ENCODE data around the gene LEF1. TPM values are rescaled to one million over a fixed set of nuclear protein-coding genes. Genes with fewer than 3 reads are reported as not detected.

The LEF1 gene
- total RNA-seq, 4 donors from 2014 or later = 0.42 to 3.6 (median 1.9) TPM

- WGBS = 94% methylated on average over 3 of the region's 3 CpGs
- Histone ChIP-seq H3K36me3 (no peaks in the 10 kb centered on the region), H3K9me3 (no peaks in the 10 kb centered on the region), H3K27me3 (no peaks in the 10 kb centered on the region), H3K4me3 (no peak overlapping the region), H3K4me1 (no peaks in the 10 kb centered on the region), H3K27ac (replicated peaks in 1 of 4) (no peak overlapping the region)
- intact Hi-C loops (cut with DNase I) = no loop called here
- no peak for DNase-seq (ENCODE audit: extremely low spot score)
- TF ChIP-seq EP300 (IDR thresholded peaks at IDR 0.05) = no peak
- TF ChIP-seq CTCF (IDR thresholded peaks at IDR 0.05) = no peak
- no peak for TF ChIP-seq POLR2AphosphoS5 (IDR thresholded peaks at IDR 0.05)
- TF ChIP-seq POLR2A (IDR thresholded peaks at IDR 0.05; ENCODE audit: low read depth) = no peak
These were observed 112.9 kb downstream of the LEF1 start for GRCh38 chr4:108055787-108056186.

- intact Hi-C loops (cut with DNase I) = no loop called here
- no peak overlapping the region for H3K27ac ChIP-seq (replicated peaks in 1 of 4)
- no peak for DNase-seq (ENCODE audit: extremely low spot score)
These were observed 114.6 kb downstream of the LEF1 start for GRCh38 chr4:108054025-108054638.

GRCh38 chr4:108053251-108053711, 115.5 kb downstream of the LEF1 start:
- no peaks in the 10 kb centered on the region for H3K9me3 ChIP-seq
- H3K27me3 ChIP-seq = no peaks in the 10 kb centered on the region
- H3K27ac ChIP-seq (replicated peaks in 1 of 4) = no peak overlapping the region
- WGBS = 91% methylated on average over 1 of the region's 1 CpG
- intact Hi-C loops (cut with DNase I) = no loop called here
- DNase-seq (ENCODE audit: extremely low spot score) = no peak
- TF ChIP-seq CTCF (IDR thresholded peaks at IDR 0.05) (no peak), EP300 (IDR thresholded peaks at IDR 0.05) (no peak), POLR2A (IDR thresholded peaks at IDR 0.05; ENCODE audit: low read depth) (no peak), POLR2AphosphoS5 (IDR thresholded peaks at IDR 0.05) (no peak)
- H3K4me3 ChIP-seq = no peak overlapping the region
- H3K36me3 ChIP-seq = no peaks in the 10 kb centered on the region
- H3K4me1 ChIP-seq = peaks cover 0 to 4% (median 3%) of the 10 kb centered on the region in 4 donors

More at GRCh38 chr4:108054025-108054638, 114.6 kb downstream of the LEF1 start:
- no peaks in the 10 kb centered on the region for H3K27me3 ChIP-seq
- H3K4me1 ChIP-seq = no peaks in the 10 kb centered on the region
- no peaks in the 10 kb centered on the region for H3K9me3 ChIP-seq
- no peak overlapping the region for H3K4me3 ChIP-seq
- no peaks in the 10 kb centered on the region for H3K36me3 ChIP-seq
- TF ChIP-seq CTCF (IDR thresholded peaks at IDR 0.05) (no peak), POLR2AphosphoS5 (IDR thresholded peaks at IDR 0.05) (no peak), POLR2A (IDR thresholded peaks at IDR 0.05; ENCODE audit: low read depth) (no peak), EP300 (IDR thresholded peaks at IDR 0.05) (no peak)
- 92% methylated on average over 16 of the region's 16 CpGs for WGBS

- WGBS = 93% methylated on average over 2 of the region's 2 CpGs
- no peak for TF ChIP-seq POLR2AphosphoS5 (IDR thresholded peaks at IDR 0.05)
- no peak for TF ChIP-seq EP300 (IDR thresholded peaks at IDR 0.05)
- no peak for TF ChIP-seq POLR2A (IDR thresholded peaks at IDR 0.05; ENCODE audit: low read depth)
- no peak for TF ChIP-seq CTCF (IDR thresholded peaks at IDR 0.05)
- Histone ChIP-seq H3K4me1 (peaks cover 0 to 10% (median 9%) of the 10 kb centered on the region in 4 donors), H3K9me3 (no peaks in the 10 kb centered on the region), H3K36me3 (no peaks in the 10 kb centered on the region), H3K27me3 (no peaks in the 10 kb centered on the region), H3K4me3 (no peak overlapping the region), H3K27ac (replicated peaks in 1 of 4) (no peak overlapping the region)
- intact Hi-C loops (cut with DNase I) = no loop called here
- no peak for DNase-seq (ENCODE audit: extremely low spot score)
These were observed 116.1 kb downstream of the LEF1 start for GRCh38 chr4:108052558-108053120.

Measured in esophagus muscularis mucosa (tissue), 4 donors.